Measurements from ENCODE around the gene EML6. TPM values are rescaled to one million over a fixed set of nuclear protein-coding genes. Genes with fewer than 3 reads are reported as not detected.

Gene EML6
- total RNA-seq, 1 donor from 2014 or later = 0.63 TPM

DNA sequence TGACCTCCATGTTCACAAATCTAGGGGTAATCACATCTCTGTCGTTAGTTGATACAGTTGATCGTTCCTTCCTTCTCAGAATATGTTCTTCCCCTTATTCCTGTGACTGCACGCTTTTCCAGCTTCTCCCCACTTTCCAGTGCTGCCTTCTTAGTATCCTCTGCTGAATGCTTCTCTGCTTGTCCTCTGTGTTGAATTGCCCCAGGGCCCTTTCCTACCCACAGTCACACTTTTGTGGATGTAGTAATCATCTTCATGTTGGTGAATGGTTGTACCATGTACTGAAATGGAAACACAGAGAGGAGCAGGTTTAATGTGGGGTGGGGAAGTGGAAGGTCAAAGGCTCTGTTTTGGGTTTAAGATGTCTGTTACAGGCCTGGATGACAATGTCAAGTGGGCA, 47.2 kb downstream of the EML6 start:
- no peak for DNase-seq (ENCODE audit: low read depth)
- no peak overlapping the region for H3K4me3 ChIP-seq (ENCODE audit: low read depth, low read length)
- H3K27me3 ChIP-seq (ENCODE audit: control insufficient read depth, insufficient read depth, low read length) = no peaks in the 10 kb centered on the region
- H3K36me3 ChIP-seq (ENCODE audit: control insufficient read depth, insufficient read depth, low read length) = no peaks in the 10 kb centered on the region
- TF ChIP-seq, protein P1, sequence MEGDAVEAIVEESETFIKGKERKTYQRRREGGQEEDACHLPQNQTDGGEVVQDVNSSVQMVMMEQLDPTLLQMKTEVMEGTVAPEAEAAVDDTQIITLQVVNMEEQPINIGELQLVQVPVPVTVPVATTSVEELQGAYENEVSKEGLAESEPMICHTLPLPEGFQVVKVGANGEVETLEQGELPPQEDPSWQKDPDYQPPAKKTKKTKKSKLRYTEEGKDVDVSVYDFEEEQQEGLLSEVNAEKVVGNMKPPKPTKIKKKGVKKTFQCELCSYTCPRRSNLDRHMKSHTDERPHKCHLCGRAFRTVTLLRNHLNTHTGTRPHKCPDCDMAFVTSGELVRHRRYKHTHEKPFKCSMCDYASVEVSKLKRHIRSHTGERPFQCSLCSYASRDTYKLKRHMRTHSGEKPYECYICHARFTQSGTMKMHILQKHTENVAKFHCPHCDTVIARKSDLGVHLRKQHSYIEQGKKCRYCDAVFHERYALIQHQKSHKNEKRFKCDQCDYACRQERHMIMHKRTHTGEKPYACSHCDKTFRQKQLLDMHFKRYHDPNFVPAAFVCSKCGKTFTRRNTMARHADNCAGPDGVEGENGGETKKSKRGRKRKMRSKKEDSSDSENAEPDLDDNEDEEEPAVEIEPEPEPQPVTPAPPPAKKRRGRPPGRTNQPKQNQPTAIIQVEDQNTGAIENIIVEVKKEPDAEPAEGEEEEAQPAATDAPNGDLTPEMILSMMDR (IDR thresholded peaks at IDR 0.05; ENCODE audit: insufficient read depth, low read length, poor library complexity, severe bottlenecking) = no peak

DNA sequence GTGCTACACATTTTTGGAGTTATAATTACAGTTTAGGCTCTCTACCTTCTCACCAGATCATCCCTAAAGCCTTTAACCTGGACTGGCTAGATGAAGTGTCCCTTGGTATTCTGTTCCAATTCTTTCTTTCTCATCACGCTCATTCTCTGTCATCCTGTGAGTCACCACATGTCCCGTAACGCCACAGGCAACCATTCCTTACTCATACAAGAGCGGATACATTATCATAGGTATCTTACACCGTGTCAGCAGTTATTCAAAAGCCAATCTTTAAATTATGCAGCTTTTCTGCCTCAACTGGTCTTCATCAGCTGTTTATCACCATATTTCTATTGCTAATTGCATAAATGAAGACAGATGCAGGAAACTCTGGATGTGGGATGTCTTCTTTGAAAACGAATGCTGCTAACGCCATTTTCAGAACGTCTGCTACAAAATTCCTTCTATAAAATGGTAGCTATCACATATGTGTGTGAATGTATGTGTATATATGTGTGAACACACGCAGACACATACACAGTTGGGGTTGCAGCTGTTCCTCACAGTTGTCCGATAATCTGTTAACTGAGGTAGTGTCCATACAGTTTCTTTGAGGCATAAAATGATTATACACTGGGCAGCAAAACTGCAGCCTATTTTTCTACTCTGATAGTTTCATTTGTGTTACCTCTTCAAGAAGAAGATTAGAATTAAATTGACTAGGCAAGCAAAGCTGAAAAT, 47.9 kb downstream of the EML6 start:
- TF ChIP-seq, protein P1 (IDR thresholded peaks at IDR 0.05; ENCODE audit: insufficient read depth, low read length, poor library complexity, severe bottlenecking) = no peak
- Histone ChIP-seq H3K36me3 (ENCODE audit: control insufficient read depth, insufficient read depth, low read length) (no peaks in the 10 kb centered on the region), H3K4me3 (ENCODE audit: low read depth, low read length) (no peak overlapping the region), H3K27me3 (ENCODE audit: control insufficient read depth, insufficient read depth, low read length) (no peaks in the 10 kb centered on the region)
- DNase-seq (ENCODE audit: low read depth) = no peak

- Histone ChIP-seq H3K4me3 (ENCODE audit: low read depth, low read length) (no peak overlapping the region), H3K36me3 (ENCODE audit: control insufficient read depth, insufficient read depth, low read length) (no peaks in the 10 kb centered on the region), H3K27me3 (ENCODE audit: control insufficient read depth, insufficient read depth, low read length) (no peaks in the 10 kb centered on the region)
- DNase-seq (ENCODE audit: low read depth) = no peak
- TF ChIP-seq, protein P1 (IDR thresholded peaks at IDR 0.05; ENCODE audit: insufficient read depth, low read length, poor library complexity, severe bottlenecking) = no peak
Measured at GRCh38 chr2:54772110-54772509, 48.6 kb downstream of the EML6 start.

- Histone ChIP-seq H3K36me3 (ENCODE audit: control insufficient read depth, insufficient read depth, low read length) (no peaks in the 10 kb centered on the region), H3K4me3 (ENCODE audit: low read depth, low read length) (no peak overlapping the region), H3K27me3 (ENCODE audit: control insufficient read depth, insufficient read depth, low read length) (no peaks in the 10 kb centered on the region)
- TF ChIP-seq, protein P1 (IDR thresholded peaks at IDR 0.05; ENCODE audit: insufficient read depth, low read length, poor library complexity, severe bottlenecking) = no peak
- DNase-seq (ENCODE audit: low read depth) = no peak
Measured at GRCh38 chr2:54772531-54772930, 49.1 kb downstream of the EML6 start.

DNA sequence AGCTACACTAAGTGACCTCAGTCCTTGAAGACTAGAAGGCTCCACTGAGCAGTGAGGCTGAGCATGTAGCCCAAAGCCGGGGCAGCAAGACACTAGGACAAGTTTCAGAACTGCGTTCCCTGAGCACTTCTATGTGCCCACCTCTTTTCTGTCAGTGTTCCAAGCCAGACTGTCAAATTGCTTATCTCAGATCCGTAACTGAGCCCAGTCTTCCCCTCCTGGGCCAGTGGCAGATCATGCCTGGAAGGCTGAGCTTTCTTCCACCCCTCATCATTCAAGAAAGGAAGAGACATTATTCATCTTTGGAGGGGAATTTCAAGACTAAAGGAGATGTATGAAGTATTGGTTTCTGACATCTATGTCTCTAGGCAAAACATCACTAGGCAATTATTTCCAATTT, 49.8 kb downstream of the EML6 start:
- Histone ChIP-seq H3K27me3 (ENCODE audit: control insufficient read depth, insufficient read depth, low read length) (no peaks in the 10 kb centered on the region), H3K4me3 (ENCODE audit: low read depth, low read length) (no peak overlapping the region), H3K36me3 (ENCODE audit: control insufficient read depth, insufficient read depth, low read length) (no peaks in the 10 kb centered on the region)
- DNase-seq (ENCODE audit: low read depth) = no peak
- TF ChIP-seq, protein P1 (IDR thresholded peaks at IDR 0.05; ENCODE audit: insufficient read depth, low read length, poor library complexity, severe bottlenecking) = no peak

DNA sequence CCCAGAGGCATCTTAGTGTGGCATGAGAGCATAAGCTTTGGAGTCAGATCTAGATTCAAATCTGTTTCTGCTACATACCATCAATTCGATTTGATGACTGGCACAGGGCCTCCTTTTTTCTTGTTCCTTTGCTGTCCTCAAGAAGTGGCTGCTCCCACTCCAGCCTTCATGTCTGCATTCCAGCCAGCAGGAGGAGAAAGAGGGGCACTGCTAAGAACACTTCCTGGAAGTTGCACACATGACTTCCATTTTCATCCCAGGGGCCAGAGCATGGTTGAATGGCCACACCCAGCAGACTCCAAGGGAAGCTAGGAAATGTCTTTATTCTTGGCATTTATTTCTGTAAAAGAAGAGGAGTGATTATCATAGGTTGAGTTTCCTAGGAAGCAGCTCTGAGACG, 50.4 kb downstream of the EML6 start:
- Histone ChIP-seq H3K4me3 (ENCODE audit: low read depth, low read length) (no peak overlapping the region), H3K36me3 (ENCODE audit: control insufficient read depth, insufficient read depth, low read length) (no peaks in the 10 kb centered on the region), H3K27me3 (ENCODE audit: control insufficient read depth, insufficient read depth, low read length) (no peaks in the 10 kb centered on the region)
- TF ChIP-seq, protein P1 (IDR thresholded peaks at IDR 0.05; ENCODE audit: insufficient read depth, low read length, poor library complexity, severe bottlenecking) = peak; percentile 34
- no peak for DNase-seq (ENCODE audit: low read depth)

All from kidney epithelial cell (primary cell).